Right cardiac atrium (tissue), 5 donors: Measurements from ENCODE around the gene CASP9. TPM values are rescaled to one million over a fixed set of nuclear protein-coding genes. Genes with fewer than 3 reads are reported as not detected.
A peak's percentile ranks its signal among the peaks of the same experiment; 100 is the strongest.
"Not testable (repeated sequence)": the region's sequence is repeated elsewhere in the genome, so short reads cannot be mapped to it uniquely, and the experiment has no call there.

Source experiments
- ATAC-seq, 2 donors: fragments of 200-7000 bp; cut with Tn5 transposase; one replicate each; pipeline versions ENCODE4 v1.8.0 to v1.9.1; 2020; ENCODE audit warnings: moderate library complexity in 2 of 2, mild to moderate bottlenecking in 1 of 2
- DNase-seq, 3 donors: peaks; one replicate each; pipeline ENCODE4 v3.0.0-alpha.2; 2020
- H3K27ac ChIP-seq: one replicate; pipeline ENCODE4 v1.5.1; 2013; ENCODE audit warnings: mild to moderate bottlenecking, low read length, control low read depth, moderate library complexity
- H3K27me3 ChIP-seq: one replicate; pipeline ENCODE4 v1.6.1; 2013; ENCODE audit not compliant: control insufficient read depth, insufficient read depth
- H3K4me1 ChIP-seq: one replicate; pipeline ENCODE4 v1.6.1; 2013; ENCODE audit warnings: low read length; ENCODE audit not compliant: control insufficient read depth, insufficient read depth
- H3K4me3 ChIP-seq: one replicate; pipeline ENCODE4 v1.5.1; 2013; ENCODE audit warnings: low read length, control low read depth
- H3K9me3 ChIP-seq: one replicate; pipeline ENCODE4 v1.6.1; 2013; ENCODE audit warnings: low read length; ENCODE audit not compliant: control insufficient read depth
- WGBS: extraction: QIAGEN DNeasy Blood & Tissue Kit; methylation state at CpG from one replicate; pipeline ENCODE4 v1.1.7; 2013; 5-methylcytosine and 5-hydroxymethylcytosine counted together
- intact Hi-C, 4 donors: fragments of 100-400 bp; cut with DNase I; formaldehyde crosslinking; loops; one replicate each; pipeline versions ENCODE4 v1.11.0 to v1.14.0; 2022 to 2023
- polyA plus RNA-seq: library from polyadenylated mRNA; stranded (reverse); fragments of 200-250 nt; gene quantifications from one replicate; pipeline ENCODE4 v1.2.3, GENCODE V29; 2013
- total RNA-seq, 4 donors: library from RNA; stranded (reverse); fragmentation: NEBNext Ultra II Directional; extraction: Animal tissue kit (Norgen Biotek cat#: 25700); gene quantifications; one replicate each; pipeline ENCODE4 v1.2.1, GENCODE V29; 2021
- donor health status: healthy with polysubstance abuse.
- donor health status: DM: no; HTN: yes; CAD: no.
- donor health status: DM: no; HTN: no; CAD: no.
- donor health status: DM: no; HTN: yes; CAD: no; lungs with severe emphysema.
- donor health status: DM: yes; HTN: yes; CAD: no.

Gene CASP9
- total and polyA plus RNA-seq, 5 donors = 8.1 to 14.2 (median 12.8) TPM

- DNase-seq = no peak
- Histone ChIP-seq H3K4me1 (no peaks in the 10 kb centered on the region), H3K27me3 (no peaks in the 10 kb centered on the region), H3K4me3 (no peak overlapping the region), H3K9me3 (no peaks in the 10 kb centered on the region), H3K27ac (no peak overlapping the region)
- ATAC-seq = no peak
- intact Hi-C loops = no loop called here
- 90% methylated on average over 5 of the region's 5 CpGs for WGBS
Measured at GRCh38 chr1:15477646-15478212, 46.3 kb downstream of the CASP9 start.

DNA sequence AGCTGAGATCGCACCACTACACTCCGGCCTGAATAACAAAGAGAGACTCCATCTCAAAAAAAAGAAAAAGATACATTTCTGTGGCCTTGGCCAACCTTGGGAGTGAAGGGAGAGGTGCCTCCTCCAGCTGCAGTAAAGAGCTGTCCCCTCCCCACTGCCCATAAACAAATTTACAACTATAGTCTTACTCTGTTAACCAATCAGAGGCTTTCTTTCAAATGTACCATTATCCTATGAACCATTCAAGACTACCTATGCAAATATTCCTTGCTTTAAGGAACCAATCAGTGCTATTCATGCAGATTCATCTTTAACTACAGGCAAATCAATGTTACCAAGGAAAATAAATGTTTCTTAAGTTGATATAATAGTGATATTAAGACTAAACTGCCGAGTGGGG is 47.1 kb downstream of the CASP9 start:
- Histone ChIP-seq H3K4me3 (no peak overlapping the region), H3K9me3 (no peaks in the 10 kb centered on the region), H3K27me3 (no peaks in the 10 kb centered on the region), H3K4me1 (no peaks in the 10 kb centered on the region), H3K27ac (no peak overlapping the region)
- ATAC-seq = no peak
- no peak for DNase-seq
- intact Hi-C loops = no loop called here
- 91% methylated on average over 3 of the region's 3 CpGs for WGBS

DNA sequence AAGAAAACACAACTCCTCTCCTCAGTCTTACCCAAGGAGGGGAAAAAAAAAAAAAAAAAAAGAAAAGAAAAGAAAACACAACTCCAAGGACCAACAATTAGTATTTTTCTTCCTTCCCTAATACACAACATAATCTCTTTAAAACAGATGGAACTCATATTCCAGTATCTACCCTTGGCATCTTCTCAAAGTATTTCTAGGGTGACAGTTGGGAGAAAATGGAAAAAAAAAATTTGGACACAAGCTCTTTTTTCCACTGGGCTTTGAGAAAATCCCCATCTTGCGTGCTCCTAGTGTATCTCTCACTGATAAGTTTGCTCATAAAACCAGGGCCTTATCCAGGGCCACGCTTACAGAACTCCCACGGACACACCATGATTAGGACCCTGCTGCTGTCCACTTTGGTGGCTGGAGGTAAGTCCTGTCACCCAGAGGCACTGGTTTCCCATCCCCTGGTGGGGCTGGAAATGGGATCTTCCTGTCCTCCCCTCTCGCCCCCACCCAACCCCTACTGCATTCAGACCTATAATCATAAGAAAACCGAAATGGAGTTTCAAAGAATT is 48.2 kb downstream of the CASP9 start, which contains the start of gene CELA2B:
Gene CELA2B, plus strand, starts transcription at position 353 of the 563 bp plus-strand sequence. Its CDS starts 22 bp downstream, at position 375.
- no peaks in the 10 kb centered on the region for H3K4me1 ChIP-seq
- H3K27me3 ChIP-seq = no peaks in the 10 kb centered on the region
- 66% methylated on average over 5 of the region's 5 CpGs for WGBS
- H3K4me3 ChIP-seq = no peak within 1 kb of the TSS
- DNase-seq = no peak
- no peak for ATAC-seq
- no peaks in the 10 kb centered on the region for H3K9me3 ChIP-seq
- H3K27ac ChIP-seq = no peak within 1 kb of the TSS
- intact Hi-C loops = no loop called here

- Histone ChIP-seq H3K27ac (no peak overlapping the region), H3K27me3 (no peaks in the 10 kb centered on the region), H3K4me3 (no peak overlapping the region), H3K9me3 (no peaks in the 10 kb centered on the region), H3K4me1 (no peaks in the 10 kb centered on the region)
- no peak for ATAC-seq
- WGBS = 87% methylated on average over 11 of the region's 11 CpGs
- intact Hi-C loops = no loop called here
- DNase-seq = no peak
Measured at GRCh38 chr1:15472587-15472986, 51.4 kb downstream of the CASP9 start.

GRCh38 chr1:15471723-15472122 is 52.3 kb downstream of the CASP9 start:
- H3K27ac ChIP-seq, H3K27me3 ChIP-seq, DNase-seq, H3K4me1 ChIP-seq, intact Hi-C loops, H3K9me3 ChIP-seq, H3K4me3 ChIP-seq, ATAC-seq: not testable (repeated sequence)
- 79% methylated on average over 6 of the region's 6 CpGs for WGBS

GRCh38 chr1:15471067-15471466 is 52.9 kb downstream of the CASP9 start:
- H3K27ac ChIP-seq, H3K4me3 ChIP-seq, ATAC-seq, H3K9me3 ChIP-seq, DNase-seq, H3K4me1 ChIP-seq, H3K27me3 ChIP-seq, intact Hi-C loops: not testable (repeated sequence)
- 93% methylated on average over 5 of the region's 5 CpGs for WGBS

GRCh38 chr1:15469821-15470448 is 54.1 kb downstream of the CASP9 start:
- WGBS = 86% methylated on average over 9 of the region's 9 CpGs
- H3K9me3 ChIP-seq, H3K4me3 ChIP-seq, intact Hi-C loops, H3K27ac ChIP-seq, ATAC-seq, H3K27me3 ChIP-seq, H3K4me1 ChIP-seq: not testable (repeated sequence)
- peak in 1 of 3 donors; percentile 11 for DNase-seq

DNA sequence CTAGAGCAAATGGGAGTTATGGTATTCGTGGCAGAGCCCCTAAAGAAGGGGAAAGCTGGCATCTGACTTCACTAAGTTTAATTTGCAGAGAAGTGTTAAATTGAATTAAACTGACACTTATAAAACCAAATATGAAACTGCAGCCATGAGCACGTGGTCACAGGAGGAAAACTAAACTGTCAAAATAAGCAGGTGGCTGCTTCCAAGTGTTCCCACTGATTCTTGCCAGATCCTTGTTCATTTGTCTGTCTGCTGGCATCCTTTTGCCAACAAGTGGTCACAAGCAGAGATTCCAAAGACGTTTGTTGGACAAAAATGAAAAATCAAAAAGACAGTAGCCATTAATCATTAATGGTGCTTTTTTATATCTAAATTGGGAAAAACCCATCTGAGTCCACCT is 54.7 kb downstream of the CASP9 start:
- no peaks in the 10 kb centered on the region for H3K9me3 ChIP-seq
- DNase-seq (no peak), ATAC-seq (no peak)
- intact Hi-C loops = no loop called here
- no peaks in the 10 kb centered on the region for H3K27me3 ChIP-seq
- no peak overlapping the region for H3K4me3 ChIP-seq
- H3K4me1 ChIP-seq = no peaks in the 10 kb centered on the region
- no peak overlapping the region for H3K27ac ChIP-seq
- 58% methylated on average over 3 of the region's 3 CpGs for WGBS

GRCh38 chr1:15468145-15468544 is 55.9 kb downstream of the CASP9 start:
- intact Hi-C loops = no loop called here
- ATAC-seq (no peak), DNase-seq (no peak)
- H3K27ac ChIP-seq = no peak overlapping the region
- no peaks in the 10 kb centered on the region for H3K4me1 ChIP-seq
- no peak overlapping the region for H3K4me3 ChIP-seq
- H3K9me3 ChIP-seq = no peaks in the 10 kb centered on the region
- no peaks in the 10 kb centered on the region for H3K27me3 ChIP-seq

GRCh38 chr1:15466955-15467625 is 56.9 kb downstream of the CASP9 start:
- DNase-seq = peak in 1 of 3 donors; percentile 9
- H3K27me3 ChIP-seq, intact Hi-C loops, ATAC-seq, H3K4me3 ChIP-seq, H3K27ac ChIP-seq, H3K9me3 ChIP-seq, H3K4me1 ChIP-seq: not testable (repeated sequence)
- WGBS = 96% methylated on average over 22 of the region's 22 CpGs

- ATAC-seq (no peak), DNase-seq (peak in 1 of 3 donors; percentile 5)
- Histone ChIP-seq H3K4me1 (no peaks in the 10 kb centered on the region), H3K27me3 (no peaks in the 10 kb centered on the region), H3K9me3 (no peaks in the 10 kb centered on the region), H3K27ac (no peak overlapping the region), H3K4me3 (no peak overlapping the region)
- 75% methylated on average over 7 of the region's 7 CpGs for WGBS
- intact Hi-C loops = no loop called here
Measured at GRCh38 chr1:15465674-15466073, 58.3 kb downstream of the CASP9 start.
